ENCODE data around the gene MET. TPM values are rescaled to one million over a fixed set of nuclear protein-coding genes. Genes with fewer than 3 reads are reported as not detected.

Gene MET
- total RNA-seq, 1 experiment from 2014 or later: 200 TPM

- Histone ChIP-seq H3K9ac (ENCODE audit: low read length) (peak overlapping the region; percentile 14; the same call in 1 of the 2 replicates), H3K4me1 (ENCODE audit: control insufficient read depth in 1 of 2, insufficient read depth in 2 of 2, low read length in 2 of 2) (peaks cover 63 to 77% of the 10 kb centered on the region in 2 experiments), H3K4me2 (ENCODE audit: low read length) (peak overlapping the region; percentile 70; the same call in 1 of the 2 replicates), H3K9me3 (ENCODE audit: control insufficient read depth in 1 of 2, insufficient read depth in 1 of 2, low read depth in 1 of 2, low read length in 2 of 2) (no peaks in the 10 kb centered on the region), H3K79me2 (ENCODE audit: insufficient read depth, low read length) (peaks cover 60% of the 10 kb centered on the region), H3K36me3 (ENCODE audit: control insufficient read depth in 1 of 2, insufficient read depth in 2 of 2, low read length in 2 of 2) (peaks cover 33 to 83% of the 10 kb centered on the region in 2 experiments), H2AFZ (ENCODE audit: low read depth, low read length, poor library complexity, severe bottlenecking) (no peak overlapping the region), H3K27ac (ENCODE audit: low read depth, low read length) (peak overlapping the region; percentile 97), H4K20me1 (ENCODE audit: insufficient read depth) (no peaks in the 10 kb centered on the region), H3K9me2 (ENCODE audit: insufficient read depth) (no peaks in the 10 kb centered on the region), H3K27me3 (ENCODE audit: insufficient read depth, low read length) (no peaks in the 10 kb centered on the region), H3K4me3 (replicated peaks in 1 of 2; ENCODE audit: low read depth in 1 of 2, low read length in 2 of 2) (no peak overlapping the region)
- intact Hi-C loops (cut with micrococcal nuclease): no loop called here
- ATAC-seq: no peak
- DNase-seq (ENCODE audit: low read depth, low spot score): no peak
- ChIA-PET POLR2A (interaction anchor here (0.7 kb wide), 1 partner anchor 17 kb away, joined by 3 read pairs; no protein-coding TSS in a partner anchor), RAD21 (ENCODE audit: low non-redundant PET in 1 of 2, low total read pairs in 2 of 2, uncharacterized antibody in 2 of 2, unreplicated experiment in 2 of 2) (no interaction called here), CTCF (interaction anchor here (1.1 kb wide), 1 partner anchor 189 kb away, joined by 4 read pairs; no protein-coding TSS in a partner anchor)
- TF ChIP-seq POLR2AphosphoS5 (IDR thresholded peaks at IDR 0.05; ENCODE audit: low read depth, low read length): peak; percentile 45; the same call in 1 of the 2 replicates
- no peak for TF ChIP-seq JUND (IDR thresholded peaks at IDR 0.05)
- no peak for TF ChIP-seq POLR2A (IDR thresholded peaks at IDR 0.05; ENCODE audit: borderline replicate concordance, extremely low read depth, insufficient read depth, insufficient read length)
- no TSS peak for BruUV-seq (replicated peaks)
Measured at GRCh38 chr7:116780521-116780920, 108.5 kb downstream of the MET start.

GRCh38 chr7:116780966-116781365 is 109.0 kb downstream of the MET start:
- peaks cover 36 to 87% of the 10 kb centered on the region in 2 experiments for H3K36me3 ChIP-seq (ENCODE audit: control insufficient read depth in 1 of 2, insufficient read depth in 2 of 2, low read length in 2 of 2)
- CTCF ChIA-PET: interaction anchor here (1.1 kb wide), 1 partner anchor 190 kb away, joined by 4 read pairs; no protein-coding TSS in a partner anchor

More at GRCh38 chr7:116780966-116781365, 109.0 kb downstream of the MET start:
- H3K79me2 ChIP-seq (ENCODE audit: insufficient read depth, low read length): peaks cover 61% of the 10 kb centered on the region
- RAD21 ChIA-PET (ENCODE audit: low non-redundant PET in 1 of 2, low total read pairs in 2 of 2, uncharacterized antibody in 2 of 2, unreplicated experiment in 2 of 2): no interaction called here
- no peaks in the 10 kb centered on the region for H3K9me2 ChIP-seq (ENCODE audit: insufficient read depth)
- no peak overlapping the region for H3K9ac ChIP-seq (ENCODE audit: low read length)
- POLR2A ChIA-PET: interaction anchor here (0.7 kb wide), 1 partner anchor 16 kb away, joined by 3 read pairs; no protein-coding TSS in a partner anchor
- no peaks in the 10 kb centered on the region for H3K9me3 ChIP-seq (ENCODE audit: control insufficient read depth in 1 of 2, insufficient read depth in 1 of 2, low read depth in 1 of 2, low read length in 2 of 2)
- no peak for TF ChIP-seq SRF (IDR thresholded peaks at IDR 0.05; ENCODE audit: low read depth)
- peak; percentile 45; the same call in 1 of the 2 replicates for TF ChIP-seq SIN3A (IDR thresholded peaks at IDR 0.05; ENCODE audit: low read depth)
- TF ChIP-seq ELF1 (IDR thresholded peaks at IDR 0.05; ENCODE audit: borderline replicate concordance, low read depth): no peak
- TF ChIP-seq FOSL1 (IDR thresholded peaks at IDR 0.05; ENCODE audit: low read depth): 0 out of 2 replicates have a peak, but pooled peaks have one; percentile 9
- no peak for TF ChIP-seq ZNF274 (IDR thresholded peaks at IDR 0.05; ENCODE audit: low read depth, low read length)
- no peak for TF ChIP-seq ATF3 (IDR thresholded peaks at IDR 0.05)
- TF ChIP-seq SP1 (IDR thresholded peaks at IDR 0.05; ENCODE audit: low read depth): peak; percentile 62
- TF ChIP-seq JUND (IDR thresholded peaks at IDR 0.05): peak; percentile 27; the same call in 1 of the 2 replicates
- peak; percentile 49; the same call in 1 of the 2 replicates for TF ChIP-seq MAX (IDR thresholded peaks at IDR 0.05)
- H3K27ac ChIP-seq (ENCODE audit: low read depth, low read length): peak overlapping the region; percentile 97
- no TSS peak for BruUV-seq (replicated peaks)
- H3K4me2 ChIP-seq (ENCODE audit: low read length): no peak overlapping the region
- intact Hi-C loops (cut with micrococcal nuclease): no loop called here
- no peaks in the 10 kb centered on the region for H4K20me1 ChIP-seq (ENCODE audit: insufficient read depth)
- H3K4me3 ChIP-seq (replicated peaks in 1 of 2; ENCODE audit: low read depth in 1 of 2, low read length in 2 of 2): no peak overlapping the region
- peaks cover 61 to 77% of the 10 kb centered on the region in 2 experiments for H3K4me1 ChIP-seq (ENCODE audit: control insufficient read depth in 1 of 2, insufficient read depth in 2 of 2, low read length in 2 of 2)
- peak; percentile 30; the same call in 1 of the 2 replicates for ATAC-seq
- no peak overlapping the region for H2AFZ ChIP-seq (ENCODE audit: low read depth, low read length, poor library complexity, severe bottlenecking)
- DNase-seq (ENCODE audit: low read depth, low spot score): no peak
- H3K27me3 ChIP-seq (ENCODE audit: insufficient read depth, low read length): no peaks in the 10 kb centered on the region

Measured in HCT116 (cell line).